Left ventricle myocardium inferior (tissue), 1 donor: ENCODE results near the gene OR7C2. TPM values are rescaled to one million over a fixed set of nuclear protein-coding genes. Genes with fewer than 3 reads are reported as not detected.

Experiments used
- DNase-seq: peaks from one replicate; pipeline ENCODE4 v3.0.0-alpha.2; 2020
- H3K27ac ChIP-seq: fragments of 200-600 bp; replicated peaks from 2 replicates; pipeline ENCODE4 v1.8.0; 2021
- H3K27me3 ChIP-seq: fragments of 200-600 bp; 2 replicates; pipeline ENCODE4 v1.8.0; 2021; ENCODE audit warnings: low read depth
- H3K36me3 ChIP-seq: fragments of 200-600 bp; 2 replicates; pipeline ENCODE4 v1.8.0; 2021
- H3K4me1 ChIP-seq: fragments of 200-600 bp; 2 replicates; pipeline ENCODE4 v1.8.0; 2021
- H3K4me3 ChIP-seq: fragments of 200-600 bp; 2 replicates; pipeline ENCODE4 v1.8.0; 2021; ENCODE audit warnings: mild to moderate bottlenecking, moderate library complexity
- H3K9me3 ChIP-seq: fragments of 200-600 bp; replicated peaks from 2 replicates; pipeline ENCODE4 v1.8.0; 2021
- CTCF ChIP-seq: fragments of 200-600 bp; IDR thresholded peaks from 2 replicates; pipeline ENCODE4 v1.8.0; 2021; ENCODE audit warnings: antibody characterized with exemption, mild to moderate bottlenecking, borderline replicate concordance
- intact Hi-C: fragments of 100-400 bp; cut with micrococcal nuclease; formaldehyde crosslinking; loops from one replicate; pipeline ENCODE4 v1.11.0; 2022
- total RNA-seq: library from RNA; stranded (reverse); fragmentation: NEBNext Ultra II Directional; extraction: Animal tissue kit (Norgen Biotek cat#: 25700); gene quantifications from one replicate; pipeline ENCODE4 v1.2.1, GENCODE V29; 2021
- donor health status: DM: no; HTN: yes; CAD: no; lungs with severe emphysema.

The OR7C2 gene
- total RNA-seq, 1 donor from 2014 or later = not detected

- no peak overlapping the region for H3K27ac ChIP-seq
- DNase-seq = no peak
- H3K36me3 ChIP-seq = no peaks in the 10 kb centered on the region
- no peak overlapping the region for H3K4me3 ChIP-seq
- no peaks in the 10 kb centered on the region for H3K4me1 ChIP-seq
- H3K9me3 ChIP-seq = peaks cover 63% of the 10 kb centered on the region
- H3K27me3 ChIP-seq = peaks cover 1% of the 10 kb centered on the region
- intact Hi-C loops = no loop called here
- no peak for TF ChIP-seq CTCF
These were observed 20.8 kb downstream of the OR7C2 start for GRCh38 chr19:14961956-14962685.

GRCh38 chr19:14968247-14968646, 27.0 kb downstream of the OR7C2 start:
- Histone ChIP-seq H3K9me3 (peaks cover 3% of the 10 kb centered on the region), H3K4me3 (no peak overlapping the region), H3K27me3 (peaks cover 20% of the 10 kb centered on the region), H3K4me1 (no peaks in the 10 kb centered on the region), H3K27ac (no peak overlapping the region), H3K36me3 (no peaks in the 10 kb centered on the region)
- intact Hi-C loops = no loop called here
- no peak for TF ChIP-seq CTCF
- no peak for DNase-seq

- no peak for TF ChIP-seq CTCF
- DNase-seq = no peak
These were observed 30.2 kb downstream of the OR7C2 start for GRCh38 chr19:14971474-14971873.

GRCh38 chr19:14972676-14973075, 31.4 kb downstream of the OR7C2 start:
- Histone ChIP-seq H3K9me3 (no peaks in the 10 kb centered on the region), H3K27me3 (peaks cover 63% of the 10 kb centered on the region), H3K36me3 (no peaks in the 10 kb centered on the region), H3K4me3 (no peak overlapping the region), H3K27ac (no peak overlapping the region), H3K4me1 (no peaks in the 10 kb centered on the region)
- TF ChIP-seq CTCF = no peak
- DNase-seq = no peak
- intact Hi-C loops = no loop called here

More at GRCh38 chr19:14971474-14971873, 30.2 kb downstream of the OR7C2 start:
- Histone ChIP-seq H3K36me3 (no peaks in the 10 kb centered on the region), H3K27ac (no peak overlapping the region), H3K4me3 (no peak overlapping the region), H3K27me3 (peaks cover 51% of the 10 kb centered on the region), H3K4me1 (no peaks in the 10 kb centered on the region), H3K9me3 (no peaks in the 10 kb centered on the region)
- intact Hi-C loops = no loop called here

- Histone ChIP-seq H3K27ac (no peak overlapping the region), H3K4me1 (no peaks in the 10 kb centered on the region), H3K4me3 (no peak overlapping the region), H3K9me3 (no peaks in the 10 kb centered on the region), H3K36me3 (no peaks in the 10 kb centered on the region), H3K27me3 (peaks cover 80% of the 10 kb centered on the region)
- no peak for TF ChIP-seq CTCF
- intact Hi-C loops = no loop called here
- no peak for DNase-seq
These were observed 33.2 kb downstream of the OR7C2 start for GRCh38 chr19:14974488-14974887.
